Measurements from ENCODE around the gene RUNX2.
"Not testable (repeated sequence)": the region's sequence is repeated elsewhere in the genome, so short reads cannot be mapped to it uniquely, and the experiment has no call there.

Gene RUNX2

GRCh38 chr6:45655745-45656476 lies 327.8 kb downstream of the RUNX2 start:
- peak in 1 of 3 donors; percentile 37 for DNase-seq

- no peak for DNase-seq
Observed at GRCh38 chr6:45657226-45657625, 329.1 kb downstream of the RUNX2 start.

GRCh38 chr6:45658400-45658799 lies 330.3 kb downstream of the RUNX2 start:
- no peak for DNase-seq

- DNase-seq, result no peak
Observed at GRCh38 chr6:45658958-45659357, 330.8 kb downstream of the RUNX2 start.

GRCh38 chr6:45661661-45662060 lies 333.5 kb downstream of the RUNX2 start:
- DNase-seq, result no peak

- peak in 2 of 3 donors; percentile 58 to 63 for DNase-seq
Observed at GRCh38 chr6:45663251-45664221, 335.4 kb downstream of the RUNX2 start.

GRCh38 chr6:45664707-45665106 lies 336.6 kb downstream of the RUNX2 start:
- no peak for DNase-seq

GRCh38 chr6:45665859-45666258 lies 337.7 kb downstream of the RUNX2 start:
- DNase-seq, result no peak

GRCh38 chr6:45666846-45667245 lies 338.7 kb downstream of the RUNX2 start:
- peak; percentile 29 to 44 (median 34) for DNase-seq

- DNase-seq, result no peak
Observed at GRCh38 chr6:45667300-45667699, 339.2 kb downstream of the RUNX2 start.

GRCh38 chr6:45667766-45668165 lies 339.6 kb downstream of the RUNX2 start:
- no peak for DNase-seq

GRCh38 chr6:45668705-45669104 lies 340.6 kb downstream of the RUNX2 start:
- no peak for DNase-seq

GRCh38 chr6:45673167-45673566 lies 345.0 kb downstream of the RUNX2 start:
- not testable (repeated sequence) for DNase-seq

- not testable (repeated sequence) for DNase-seq
Observed at GRCh38 chr6:45675166-45675565, 347.0 kb downstream of the RUNX2 start.

GRCh38 chr6:45675634-45676033 lies 347.5 kb downstream of the RUNX2 start:
- DNase-seq, result no peak

GRCh38 chr6:45676380-45676779 lies 348.2 kb downstream of the RUNX2 start:
- no peak for DNase-seq

- DNase-seq, result peak; percentile 70 to 72 (median 71)
Observed at GRCh38 chr6:45677381-45678284, 349.5 kb downstream of the RUNX2 start.

- no peak for DNase-seq
Observed at GRCh38 chr6:45678285-45678607, 350.1 kb downstream of the RUNX2 start.

GRCh38 chr6:45679163-45679562 lies 351.0 kb downstream of the RUNX2 start:
- DNase-seq, result no peak

GRCh38 chr6:45679631-45680030 lies 351.5 kb downstream of the RUNX2 start:
- DNase-seq, result no peak

- peak; percentile 92 to 98 (median 96) for DNase-seq
Observed at GRCh38 chr6:45681860-45682511, 353.9 kb downstream of the RUNX2 start.

GRCh38 chr6:45684476-45684875 lies 356.3 kb downstream of the RUNX2 start:
- no peak for DNase-seq
